Measurements from ENCODE around the gene IL10. TPM values are rescaled to one million over a fixed set of nuclear protein-coding genes. Genes with fewer than 3 reads are reported as not detected.

IL10 gene
- total RNA-seq, 6 experiments from 2014 or later = 0.26 to 2.2 (median 0.63) TPM; not detected in 2

DNA sequence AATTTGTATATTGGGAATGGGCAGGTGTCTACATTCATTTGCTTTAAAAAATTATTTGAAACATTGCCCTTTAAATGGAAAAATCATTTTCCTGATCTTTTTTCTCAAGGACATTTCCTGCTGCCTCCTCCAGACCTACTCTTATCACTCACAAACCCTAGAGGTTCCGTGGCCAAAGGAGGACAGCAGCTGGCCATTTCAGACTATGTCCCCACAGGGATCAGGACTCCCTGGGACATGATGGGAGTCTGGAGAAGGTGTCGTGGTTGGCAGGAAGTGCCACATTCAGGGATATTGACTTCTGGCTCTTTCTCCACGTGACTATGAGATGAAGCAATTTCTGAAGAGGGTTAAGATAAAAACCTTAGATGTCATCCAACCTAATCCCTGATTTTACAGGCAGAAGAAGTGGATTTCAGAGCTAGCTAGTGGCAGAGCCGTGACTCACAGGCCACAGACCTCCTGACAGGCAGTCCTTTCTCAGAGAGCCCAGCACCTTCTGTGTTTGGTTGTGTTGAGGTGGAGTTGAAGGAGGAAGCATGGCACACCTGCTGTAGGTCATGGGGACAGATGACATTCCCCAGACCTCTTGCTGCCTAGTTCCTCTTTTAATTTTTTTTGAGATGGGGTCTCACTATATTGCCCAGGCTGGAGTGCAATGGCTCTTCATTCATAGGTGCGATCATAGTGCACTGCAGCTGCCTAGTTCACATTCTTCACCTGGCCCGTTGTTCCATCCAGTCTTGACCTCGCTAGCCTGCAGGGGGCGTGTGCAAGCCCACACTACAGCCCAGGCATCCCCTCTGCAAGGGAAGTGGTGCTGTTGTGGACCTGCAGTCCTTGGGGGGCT lies 25.5 kb upstream of the IL10 start:
- Histone ChIP-seq H3K9me3 (no peaks in the 10 kb centered on the region), H3K36me3 (no peaks in the 10 kb centered on the region), H3K27me3 (no peaks in the 10 kb centered on the region), H3K4me3 (no peak overlapping the region), H3K27ac (no peak overlapping the region), H3K4me1 (no peaks in the 10 kb centered on the region)
- ATAC-seq (peak in 2 of 4 donors; percentile 37 to 53), DNase-seq (no peak)
- no peak for TF ChIP-seq POLR2A (IDR thresholded peaks at IDR 0.05)
- TF ChIP-seq, protein P1, sequence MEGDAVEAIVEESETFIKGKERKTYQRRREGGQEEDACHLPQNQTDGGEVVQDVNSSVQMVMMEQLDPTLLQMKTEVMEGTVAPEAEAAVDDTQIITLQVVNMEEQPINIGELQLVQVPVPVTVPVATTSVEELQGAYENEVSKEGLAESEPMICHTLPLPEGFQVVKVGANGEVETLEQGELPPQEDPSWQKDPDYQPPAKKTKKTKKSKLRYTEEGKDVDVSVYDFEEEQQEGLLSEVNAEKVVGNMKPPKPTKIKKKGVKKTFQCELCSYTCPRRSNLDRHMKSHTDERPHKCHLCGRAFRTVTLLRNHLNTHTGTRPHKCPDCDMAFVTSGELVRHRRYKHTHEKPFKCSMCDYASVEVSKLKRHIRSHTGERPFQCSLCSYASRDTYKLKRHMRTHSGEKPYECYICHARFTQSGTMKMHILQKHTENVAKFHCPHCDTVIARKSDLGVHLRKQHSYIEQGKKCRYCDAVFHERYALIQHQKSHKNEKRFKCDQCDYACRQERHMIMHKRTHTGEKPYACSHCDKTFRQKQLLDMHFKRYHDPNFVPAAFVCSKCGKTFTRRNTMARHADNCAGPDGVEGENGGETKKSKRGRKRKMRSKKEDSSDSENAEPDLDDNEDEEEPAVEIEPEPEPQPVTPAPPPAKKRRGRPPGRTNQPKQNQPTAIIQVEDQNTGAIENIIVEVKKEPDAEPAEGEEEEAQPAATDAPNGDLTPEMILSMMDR (IDR thresholded peaks at IDR 0.05) = peak; percentile 12 to 40 (median 26)
- 34% methylated on average over 6 of the region's 8 CpGs for WGBS (ENCODE audit: insufficient coverage, low coverage, low lambda C conversion rate, missing lambda C conversion rate)
- intact Hi-C loops (cut with DNase I) = no loop called here

DNA sequence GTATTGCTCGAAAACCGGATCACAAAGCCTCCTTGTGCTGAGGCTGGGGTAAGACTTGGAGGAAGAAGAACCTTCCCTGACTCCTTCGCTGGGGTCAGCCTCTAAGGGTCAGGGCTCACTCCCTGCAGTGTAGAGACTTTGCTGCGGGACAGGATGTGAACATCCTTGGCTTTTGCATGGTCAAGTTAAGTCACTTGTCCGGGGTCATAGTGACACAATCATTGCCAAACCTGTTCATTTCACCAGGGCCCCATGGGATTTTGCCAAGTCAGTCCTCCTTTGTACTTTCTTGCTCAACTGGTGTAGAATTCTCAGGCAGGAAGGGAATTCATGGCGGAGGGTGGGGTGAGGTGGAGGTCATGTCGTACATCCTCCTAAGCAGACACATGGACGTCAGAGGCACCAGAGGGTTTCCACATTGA lies 24.7 kb upstream of the IL10 start:
- H3K9me3 ChIP-seq = no peaks in the 10 kb centered on the region
- H3K4me1 ChIP-seq = no peaks in the 10 kb centered on the region
- DNase-seq = no peak
- TF ChIP-seq, protein P1 (IDR thresholded peaks at IDR 0.05) = no peak
- no peak for TF ChIP-seq POLR2A (IDR thresholded peaks at IDR 0.05)
- H3K27me3 ChIP-seq = no peaks in the 10 kb centered on the region
- no peak overlapping the region for H3K27ac ChIP-seq
- ATAC-seq = peak; percentile 47 to 73 (median 62)
- H3K36me3 ChIP-seq = no peaks in the 10 kb centered on the region
- no peak overlapping the region for H3K4me3 ChIP-seq
- intact Hi-C loops (cut with DNase I) = no loop called here
- WGBS (ENCODE audit: insufficient coverage, low coverage, low lambda C conversion rate, missing lambda C conversion rate) = 66% methylated on average over 7 of the region's 8 CpGs

DNA sequence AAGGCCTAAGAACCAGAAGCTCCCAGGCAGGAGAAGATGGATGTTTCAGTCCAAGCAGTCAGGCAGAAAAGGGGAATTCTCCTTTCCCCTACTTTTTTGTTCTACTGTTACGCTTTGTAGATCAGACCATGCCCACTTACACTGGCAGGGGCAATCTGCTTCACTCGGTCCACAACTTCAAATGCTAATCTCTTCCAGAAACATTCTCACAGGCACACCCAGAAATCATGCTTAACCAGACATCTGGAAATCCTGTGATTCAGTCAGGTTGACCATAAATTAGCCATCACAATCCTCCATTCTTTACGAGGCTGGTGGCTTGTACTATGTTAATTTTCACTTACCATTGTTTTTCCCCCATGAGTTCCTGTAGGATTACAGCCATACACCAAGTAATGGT lies 23.8 kb upstream of the IL10 start:
- TF ChIP-seq POLR2A (IDR thresholded peaks at IDR 0.05) = no peak
- TF ChIP-seq, protein P1 (IDR thresholded peaks at IDR 0.05) = no peak
- ATAC-seq = no peak
- no peaks in the 10 kb centered on the region for H3K27me3 ChIP-seq
- intact Hi-C loops (cut with DNase I) = no loop called here
- no peak for DNase-seq
- no peak overlapping the region for H3K4me3 ChIP-seq
- H3K4me1 ChIP-seq = no peaks in the 10 kb centered on the region
- H3K36me3 ChIP-seq = no peaks in the 10 kb centered on the region
- no peak overlapping the region for H3K27ac ChIP-seq
- 88% methylated on average over 1 of the region's 3 CpGs for WGBS (ENCODE audit: insufficient coverage, low coverage, low lambda C conversion rate, missing lambda C conversion rate)
- H3K9me3 ChIP-seq = no peaks in the 10 kb centered on the region

DNA sequence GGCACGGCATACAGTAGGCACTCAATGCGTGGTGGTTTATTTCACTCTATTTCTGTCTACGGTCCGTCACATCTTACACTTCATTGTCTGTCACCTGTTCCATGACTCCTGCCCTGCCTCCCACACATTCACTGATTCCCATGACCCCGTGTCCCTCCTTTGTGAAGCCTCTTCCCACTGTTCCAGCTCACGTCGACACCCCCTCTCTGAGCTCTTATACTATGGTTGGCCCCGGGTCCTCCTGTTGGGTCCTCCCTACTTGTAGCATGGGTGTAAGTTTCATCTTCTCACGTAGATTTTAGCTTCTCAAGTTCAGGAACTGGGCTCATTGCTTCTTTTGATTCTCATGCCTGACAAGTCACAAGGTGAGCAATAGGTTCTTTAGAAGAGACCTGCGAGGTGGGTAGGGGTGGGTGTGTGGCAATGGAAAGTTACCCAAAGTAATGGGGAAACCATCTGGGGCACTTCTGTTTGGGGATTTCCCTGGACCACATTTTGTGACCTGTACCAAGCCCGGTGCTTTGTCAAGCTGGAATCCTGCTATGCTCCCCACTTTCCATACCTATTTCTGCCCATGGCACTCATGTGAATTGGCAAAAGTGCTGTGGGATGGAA lies 22.1 kb upstream of the IL10 start:
- DNase-seq (no peak), ATAC-seq (no peak)
- H3K27me3 ChIP-seq = no peaks in the 10 kb centered on the region
- H3K9me3 ChIP-seq = no peaks in the 10 kb centered on the region
- no peak overlapping the region for H3K4me3 ChIP-seq
- intact Hi-C loops (cut with DNase I) = no loop called here
- H3K27ac ChIP-seq = no peak overlapping the region
- WGBS (ENCODE audit: insufficient coverage, low coverage, low lambda C conversion rate, missing lambda C conversion rate) = 78% methylated on average over 11 of the region's 11 CpGs
- no peaks in the 10 kb centered on the region for H3K4me1 ChIP-seq
- no peaks in the 10 kb centered on the region for H3K36me3 ChIP-seq
- no peak for TF ChIP-seq POLR2A (IDR thresholded peaks at IDR 0.05)
- TF ChIP-seq, protein P1 (IDR thresholded peaks at IDR 0.05) = no peak

All from right lobe of liver (tissue), 6 donors.